Naive thymus-derived CD4-positive, alpha-beta T cell (primary cell): ENCODE results near the gene NMBR. TPM values are rescaled to one million over a fixed set of nuclear protein-coding genes. Genes with fewer than 3 reads are reported as not detected.
A peak's percentile ranks its signal among the peaks of the same experiment; 100 is the strongest.
"Not testable (repeated sequence)": the region's sequence is repeated elsewhere in the genome, so short reads cannot be mapped to it uniquely, and the experiment has no call there.

Experiments
- ATAC-seq: fragments of 150-1000 bp; cut with Tn5 transposase; 2 replicates; pipeline ENCODE4 v1.10.0; 2021; ENCODE audit warnings: mild to moderate bottlenecking, moderate library complexity
- CTCF ChIA-PET: fragments of 350-600 bp; sonication (Branson Sonifier 250); formaldehyde crosslinking; loops from one replicate; lab custom pipeline; 2021; ENCODE audit warnings: antibody characterized with exemption; lab: Charles Lee
- POLR2A ChIA-PET: fragments of 350-600 bp; sonication (Branson Sonifier 250); formaldehyde crosslinking; loops from one replicate; lab custom pipeline; 2021; ENCODE audit warnings: antibody characterized with exemption, inconsistent platforms; lab: Charles Lee
- DNase-seq, 9 donors: peaks; one replicate each; pipeline versions ENCODE4 v3.0.0 to v3.0.0-alpha.2; 2020 to 2022; ENCODE audit warnings: mixed read lengths in 1 of 9
- H3K27ac ChIP-seq: one replicate; pipeline ENCODE4 v1.7.0; 2013; ENCODE audit warnings: mild to moderate bottlenecking, low read depth, low read length, moderate library complexity
- H3K27me3 ChIP-seq, 2 donors: one replicate each; pipeline ENCODE4 v1.7.0; 2013; ENCODE audit warnings: low read length in 2 of 2, mild to moderate bottlenecking in 2 of 2, moderate library complexity in 2 of 2; ENCODE audit not compliant: control insufficient read depth in 2 of 2, insufficient read depth in 2 of 2
- H3K36me3 ChIP-seq, 3 experiments: 1 replicate in 2 of 3; 2 replicates in 1 of 3; pipeline ENCODE4 v1.7.0; 2013; ENCODE audit warnings: low read length in 3 of 3, mild to moderate bottlenecking in 3 of 3, moderate library complexity in 1 of 3; ENCODE audit not compliant: insufficient read depth in 3 of 3, control insufficient read depth in 2 of 3
- H3K4me1 ChIP-seq, 2 donors: one replicate each; pipeline ENCODE4 v1.7.0; 2013; ENCODE audit warnings: low read length in 2 of 2, mild to moderate bottlenecking in 2 of 2, moderate library complexity in 1 of 2; ENCODE audit not compliant: control insufficient read depth in 2 of 2, insufficient read depth in 2 of 2
- H3K4me3 ChIP-seq: 2 replicates; pipeline ENCODE4 v1.7.0; 2013; ENCODE audit warnings: mild to moderate bottlenecking, low read length
- H3K9me3 ChIP-seq, 3 experiments: 1 replicate in 2 of 3; 2 replicates in 1 of 3; pipeline ENCODE4 v1.7.0; 2013; ENCODE audit warnings: low read length in 3 of 3; ENCODE audit not compliant: control insufficient read depth in 2 of 3
- H3K27ac Mint-ChIP-seq, 9 donors: one replicate each; pipeline ENCODE4 v1.8.0; 2020 to 2022; ENCODE audit warnings: mixed read lengths in 9 of 9, mild to moderate bottlenecking in 8 of 9, moderate library complexity in 5 of 9, inconsistent platforms in 2 of 9
- H3K27me3 Mint-ChIP-seq, 5 donors: one replicate each; pipeline ENCODE4 v1.8.0; 2021 to 2022; ENCODE audit warnings: mixed read lengths in 5 of 5, mild to moderate bottlenecking in 1 of 5
- H3K36me3 Mint-ChIP-seq, 5 donors: one replicate each; pipeline ENCODE4 v1.8.0; 2020 to 2022; ENCODE audit warnings: mixed read lengths in 5 of 5, mild to moderate bottlenecking in 3 of 5, inconsistent platforms in 1 of 5
- H3K4me1 Mint-ChIP-seq, 7 donors: one replicate each; pipeline ENCODE4 v1.8.0; 2020 to 2022; ENCODE audit warnings: mixed read lengths in 7 of 7, mild to moderate bottlenecking in 3 of 7, inconsistent platforms in 1 of 7
- H3K4me3 Mint-ChIP-seq, 10 donors: one replicate each; pipeline ENCODE4 v1.8.0; 2020 to 2022; ENCODE audit warnings: mild to moderate bottlenecking in 10 of 10, mixed read lengths in 10 of 10, moderate library complexity in 6 of 10, inconsistent platforms in 2 of 10
- H3K9me3 Mint-ChIP-seq, 11 donors: one replicate each; pipeline ENCODE4 v1.8.0; 2020 to 2022; ENCODE audit warnings: mixed read lengths in 11 of 11, mild to moderate bottlenecking in 4 of 11, inconsistent platforms in 1 of 11, moderate library complexity in 1 of 11
- intact Hi-C, 2 donors: fragments of 100-400 bp; cut with micrococcal nuclease; formaldehyde crosslinking; loops; one replicate each; pipeline ENCODE4 v1.15.1; 2023
- polyA plus RNA-seq, 2 donors: library from polyadenylated mRNA; unstranded; fragments of 300-500 nt; fragmentation: Illumina TruSeq; gene quantifications; one replicate each; pipeline ENCODE4 v1.2.3, GENCODE V29; 2021
- total RNA-seq, 6 experiments: library from RNA in 5 of 6; stranded (reverse) in 5 of 6; gene quantifications; 1 replicate in 5 of 6; 2 replicates in 1 of 6; pipeline ENCODE4 v1.2.3 and lab custom pipeline; 2021 to 2026

NMBR gene
- total RNA-seq (not detected), polyA plus RNA-seq (not detected), total RNA-seq (lab: John Stamatoyannopoulos, UW) (not detected)

DNA sequence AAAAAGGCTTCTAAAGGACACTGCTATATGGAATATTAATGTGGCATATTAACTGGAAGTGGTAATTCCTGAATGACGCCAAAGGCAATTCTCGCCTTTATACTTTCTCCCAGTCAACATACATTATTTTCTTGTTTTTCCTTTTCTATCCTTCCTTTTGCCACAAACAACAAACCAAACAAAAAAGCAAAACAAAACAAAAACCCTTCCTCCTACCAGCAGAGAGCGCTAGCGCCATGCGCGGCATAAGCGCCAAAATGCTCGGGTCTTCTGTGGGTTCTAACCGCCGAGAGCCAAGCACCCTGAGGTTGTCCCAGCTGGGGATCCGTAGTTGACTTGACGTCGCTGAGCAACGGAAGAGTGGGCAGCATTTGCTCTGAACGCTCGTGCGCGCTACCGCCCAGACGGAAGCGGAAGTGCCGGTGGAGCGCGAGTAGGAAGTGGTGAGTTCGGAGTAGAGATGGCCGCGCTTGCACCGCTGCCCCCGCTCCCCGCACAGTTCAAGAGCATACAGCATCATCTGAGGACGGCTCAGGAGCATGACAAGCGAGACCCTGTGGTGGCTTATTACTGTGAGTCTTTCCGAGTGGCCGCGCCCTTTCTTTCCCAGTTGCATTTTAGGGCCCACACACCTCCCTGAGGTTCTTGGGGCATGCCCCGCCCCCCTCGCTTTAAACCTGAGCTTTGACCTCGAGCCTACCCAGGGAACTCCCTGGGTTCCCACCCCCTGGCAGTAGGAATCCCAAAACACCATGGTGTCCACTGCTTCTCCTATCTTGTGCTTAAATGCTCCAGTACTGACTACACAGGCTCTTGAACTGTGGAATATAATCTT lies at the start of gene NMBR, which contains the start of gene VTA1:
TSS of gene NMBR (minus strand) at position 295 of the 835 bp plus-strand sequence. CDS start 58,464 bp downstream, outside the sequence.
TSS of gene VTA1 (plus strand) at position 436 of the 835 bp plus-strand sequence. CDS start at position 461, 25 bp downstream.
- peak within 1 kb of the TSS; percentile 75 for H3K27ac ChIP-seq
- ChIA-PET CTCF (interaction anchor here (0.6 to 2.0 kb wide), 11 partner anchors 8 to 1792 kb away, joined by 3 to 7 read pairs (median 3); no protein-coding TSS in a partner anchor), POLR2A (interaction anchor here (0.7 to 3.0 kb wide), 5 partner anchors 10 to 1697 kb away, joined by 3 to 14 read pairs (median 3); no protein-coding TSS in a partner anchor)
- ATAC-seq: peak; percentile 99
- peaks cover 0 to 4% (median 0%) of the 10 kb centered on the region in 3 experiments for H3K36me3 ChIP-seq
- Mint-ChIP-seq H3K9me3 (peaks cover 0 to 4% (median 0%) of the 10 kb centered on the region in 11 donors), H3K27ac (peak within 1 kb of the TSS; percentile 80 to 98 (median 94)), H3K27me3 (peaks cover 0 to 2% (median 0%) of the 10 kb centered on the region in 5 donors), H3K4me3 (peak within 1 kb of the TSS; percentile 88 to 98 (median 95)), H3K4me1 (peaks cover 36 to 73% (median 65%) of the 10 kb centered on the region in 7 donors), H3K36me3 (peaks cover 0 to 14% (median 5%) of the 10 kb centered on the region in 5 donors)
- H3K27me3 ChIP-seq: no peaks in the 10 kb centered on the region
- H3K4me3 ChIP-seq: peak within 1 kb of the TSS; percentile 95
- intact Hi-C loops: loop anchor here (1.0 to 10.0 kb wide), 22 partner anchors 60 to 1948 kb away; partner anchors contain the start of genes ADAT2 (in 2 of the 2), LTV1 (in 2 of the 2), PEX3 (in 2 of the 2) and AIG1 (in 1 of the 2)
- H3K4me1 ChIP-seq: peaks cover 22 to 25% of the 10 kb centered on the region in 2 donors
- no peaks in the 10 kb centered on the region for H3K9me3 ChIP-seq
- DNase-seq: peak; percentile 81 to 98 (median 97)

DNA sequence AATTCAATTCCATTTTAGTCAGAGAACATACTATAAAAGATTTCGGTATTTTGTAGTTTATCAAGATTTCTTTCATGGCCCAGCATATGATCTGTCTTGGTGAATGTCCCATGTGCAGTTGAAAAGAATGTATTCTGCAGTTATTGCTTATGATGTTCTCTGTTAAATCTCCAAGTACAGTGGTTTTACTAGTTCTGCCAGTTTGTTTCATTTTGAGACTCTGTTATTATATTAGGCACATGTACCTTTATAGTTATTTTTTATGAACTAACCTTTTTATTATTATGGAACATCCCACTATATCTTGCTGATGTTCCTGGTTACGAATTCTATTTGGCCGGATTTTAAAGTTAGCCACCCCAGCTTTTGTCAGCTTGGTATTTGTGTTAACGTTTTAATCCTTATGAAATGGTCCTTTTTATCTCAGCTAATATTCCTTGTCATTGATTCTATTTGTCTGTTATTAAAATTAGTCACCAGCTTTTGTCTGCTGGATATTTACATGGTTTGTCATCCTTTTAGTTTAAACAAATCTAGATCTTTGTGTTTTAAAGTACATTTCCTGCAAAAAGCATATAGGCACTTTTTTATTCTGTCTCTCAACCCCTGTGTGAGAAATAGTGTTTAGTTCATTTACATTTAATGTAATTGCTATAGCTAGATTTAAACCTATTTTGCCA lies 49.1 kb upstream of the NMBR start:
- ChIA-PET CTCF (interaction anchor here (0.6 to 1.5 kb wide), 3 partner anchors 31 to 1229 kb away, joined by 3 to 5 read pairs (median 3); no protein-coding TSS in a partner anchor), POLR2A (interaction anchor here (0.8 kb wide), 1 partner anchor 23 kb away, joined by 3 read pairs; no protein-coding TSS in a partner anchor)
- Mint-ChIP-seq H3K27me3 (no peaks in the 10 kb centered on the region), H3K27ac (peak overlapping the region in 7 of 9 donors; percentile 25 to 77 (median 51)), H3K36me3 (peaks cover 0 to 21% (median 4%) of the 10 kb centered on the region in 5 donors), H3K9me3 (no peaks in the 10 kb centered on the region), H3K4me3 (peak overlapping the region in 3 of 10 donors; percentile 23 to 49 (median 26)), H3K4me1 (peaks cover 15 to 64% (median 53%) of the 10 kb centered on the region in 7 donors)
- Histone ChIP-seq H3K27me3 (no peaks in the 10 kb centered on the region), H3K27ac (no peak overlapping the region), H3K36me3 (peaks cover 0 to 15% (median 4%) of the 10 kb centered on the region in 3 experiments), H3K4me3 (no peak overlapping the region), H3K9me3 (no peaks in the 10 kb centered on the region), H3K4me1 (peaks cover 0 to 9% of the 10 kb centered on the region in 2 donors)
- intact Hi-C loops: no loop called here
- DNase-seq: no peak
- no peak for ATAC-seq

DNA sequence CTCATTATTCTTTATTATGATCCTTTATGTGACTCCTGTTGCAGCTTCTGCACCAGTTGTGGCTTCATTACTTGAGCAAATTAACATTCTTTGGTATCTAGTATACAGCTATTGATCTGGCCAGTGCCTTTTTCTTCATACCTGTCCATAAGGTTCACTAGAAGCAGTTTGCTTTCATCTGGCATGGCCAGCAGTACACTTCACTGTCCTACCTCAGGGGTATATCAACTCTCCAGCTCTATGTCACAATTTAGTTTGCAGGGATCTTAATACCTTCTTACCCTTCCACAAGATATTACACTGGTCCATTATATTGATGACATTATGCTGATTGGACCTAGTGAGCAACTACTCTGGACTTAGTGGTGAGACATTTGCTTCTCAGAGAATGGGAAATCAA lies 46.7 kb upstream of the NMBR start:
- H3K27ac ChIP-seq: no peak overlapping the region
- H3K4me3 Mint-ChIP-seq: peak overlapping the region in 1 of 10 donors; percentile 4
- ChIA-PET CTCF (no interaction called here), POLR2A (no interaction called here)
- ATAC-seq (no peak), DNase-seq (no peak)
- H3K4me3 ChIP-seq: no peak overlapping the region
- peak overlapping the region in 3 of 9 donors; percentile 45 to 77 (median 51) for H3K27ac Mint-ChIP-seq
- H3K9me3 ChIP-seq: no peaks in the 10 kb centered on the region
- peaks cover 15 to 71% (median 50%) of the 10 kb centered on the region in 7 donors for H3K4me1 Mint-ChIP-seq
- H3K27me3 ChIP-seq: no peaks in the 10 kb centered on the region
- peaks cover 0 to 4% (median 0%) of the 10 kb centered on the region in 3 experiments for H3K36me3 ChIP-seq
- intact Hi-C loops: no loop called here
- peaks cover 0 to 22% (median 12%) of the 10 kb centered on the region in 5 donors for H3K36me3 Mint-ChIP-seq
- H3K4me1 ChIP-seq: peaks cover 0 to 9% of the 10 kb centered on the region in 2 donors
- H3K9me3 Mint-ChIP-seq: no peaks in the 10 kb centered on the region
- no peaks in the 10 kb centered on the region for H3K27me3 Mint-ChIP-seq

DNA sequence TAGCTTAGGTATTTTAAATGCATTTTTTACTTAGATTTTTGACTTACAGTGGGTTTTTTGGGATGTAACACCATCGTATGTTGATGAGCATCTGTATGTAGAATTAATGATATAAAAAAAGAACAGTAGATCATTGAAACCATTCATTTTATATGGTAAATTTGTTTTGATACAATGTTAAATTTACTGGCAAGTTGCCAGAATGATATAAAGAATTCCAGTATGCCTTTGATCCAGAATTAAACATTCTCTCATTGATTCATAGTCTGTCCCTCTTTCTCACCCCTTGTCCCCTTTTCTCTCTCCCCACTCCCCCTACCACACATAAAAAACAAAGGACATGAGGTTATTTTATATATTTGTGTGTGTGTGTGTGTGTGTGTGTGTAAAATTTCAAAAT lies 45.4 kb upstream of the NMBR start:
- H3K27me3 Mint-ChIP-seq: no peaks in the 10 kb centered on the region
- H3K36me3 Mint-ChIP-seq: peaks cover 0 to 17% (median 12%) of the 10 kb centered on the region in 5 donors
- peaks cover 0 to 9% of the 10 kb centered on the region in 2 donors for H3K4me1 ChIP-seq
- no peak for ATAC-seq
- POLR2A ChIA-PET: no interaction called here
- H3K9me3 Mint-ChIP-seq: no peaks in the 10 kb centered on the region
- no peaks in the 10 kb centered on the region for H3K9me3 ChIP-seq
- no peak overlapping the region for H3K27ac ChIP-seq
- no peaks in the 10 kb centered on the region for H3K36me3 ChIP-seq
- H3K4me3 Mint-ChIP-seq: no peak overlapping the region
- intact Hi-C loops: no loop called here
- H3K4me1 Mint-ChIP-seq: peaks cover 15 to 67% (median 51%) of the 10 kb centered on the region in 7 donors
- no peaks in the 10 kb centered on the region for H3K27me3 ChIP-seq
- CTCF ChIA-PET: no interaction called here
- H3K4me3 ChIP-seq: no peak overlapping the region
- DNase-seq: no peak
- H3K27ac Mint-ChIP-seq: no peak overlapping the region

DNA sequence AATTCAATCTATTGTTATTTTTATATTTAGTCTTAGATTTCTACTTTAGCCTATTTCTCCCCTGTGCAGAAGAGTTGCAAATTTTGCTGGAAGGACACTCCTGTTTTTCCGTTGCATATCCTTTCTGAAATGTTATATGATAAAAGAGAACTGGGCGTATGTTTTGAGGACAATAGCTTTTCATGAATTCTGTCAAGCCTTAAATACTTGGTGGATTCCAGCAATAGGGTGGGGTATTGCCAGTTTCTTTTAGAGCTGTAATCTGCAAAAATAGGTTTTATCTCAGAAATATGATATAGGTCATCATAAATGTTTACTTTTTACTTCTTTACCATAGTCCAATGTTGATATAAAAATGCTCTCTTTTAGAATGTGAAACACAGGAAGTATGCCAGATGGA lies 42.1 kb upstream of the NMBR start:
- no peak overlapping the region for H3K4me3 ChIP-seq
- Mint-ChIP-seq H3K4me3 (no peak overlapping the region), H3K27ac (peak overlapping the region in 2 of 9 donors; percentile 6 to 9), H3K4me1 (peaks cover 0 to 57% (median 34%) of the 10 kb centered on the region in 7 donors), H3K9me3 (no peaks in the 10 kb centered on the region), H3K27me3 (no peaks in the 10 kb centered on the region), H3K36me3 (peaks cover 0 to 19% (median 12%) of the 10 kb centered on the region in 5 donors)
- intact Hi-C loops: no loop called here
- no peaks in the 10 kb centered on the region for H3K4me1 ChIP-seq
- no peaks in the 10 kb centered on the region for H3K36me3 ChIP-seq
- H3K27me3 ChIP-seq: no peaks in the 10 kb centered on the region
- ATAC-seq (no peak), DNase-seq (no peak)
- CTCF ChIA-PET: interaction anchor here (0.6 kb wide), 1 partner anchor 387 kb away, joined by 4 read pairs; no protein-coding TSS in a partner anchor
- no peak overlapping the region for H3K27ac ChIP-seq
- POLR2A ChIA-PET: no interaction called here
- H3K9me3 ChIP-seq: no peaks in the 10 kb centered on the region

DNA sequence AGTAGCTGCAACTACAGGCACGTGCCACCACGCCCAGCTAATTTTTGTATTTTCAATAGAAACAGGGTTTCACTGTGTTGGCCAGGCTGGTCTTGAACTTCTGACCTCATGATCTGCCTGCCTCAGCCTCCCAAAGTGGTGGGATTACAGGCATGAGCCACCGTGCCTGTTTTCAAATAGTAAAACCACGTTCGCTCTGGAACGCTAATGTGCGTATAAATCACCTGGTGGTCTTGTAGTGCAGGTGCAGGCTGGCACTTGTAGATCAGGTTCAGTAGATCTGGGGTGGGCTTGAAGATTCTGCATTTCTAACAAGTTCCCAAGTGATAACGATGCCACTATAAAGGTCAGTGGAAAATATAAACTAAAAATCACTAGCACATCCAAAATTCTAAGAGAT lies 41.4 kb upstream of the NMBR start:
- CTCF ChIA-PET: interaction anchor here (0.7 to 2.0 kb wide), 2 partner anchors 32 to 990 kb away, joined by 3 to 5 read pairs; no protein-coding TSS in a partner anchor
- intact Hi-C loops, H3K27me3 ChIP-seq, H3K27ac Mint-ChIP-seq, H3K4me3 ChIP-seq, H3K4me1 ChIP-seq, POLR2A ChIA-PET, H3K36me3 ChIP-seq, H3K9me3 Mint-ChIP-seq, ATAC-seq, H3K4me3 Mint-ChIP-seq, H3K27ac ChIP-seq, H3K9me3 ChIP-seq, H3K27me3 Mint-ChIP-seq: not testable (repeated sequence)
- Mint-ChIP-seq H3K4me1 (peaks cover 0 to 50% (median 28%) of the 10 kb centered on the region in 7 donors), H3K36me3 (peaks cover 0 to 19% (median 12%) of the 10 kb centered on the region in 5 donors)
- peak in 1 of 9 donors; percentile 1 for DNase-seq
